HL-60/S4 treated with retinoic acid at 250 ng/mL for 4 days and 3 days (cell line): ENCODE data around the gene CCDC28B.

ENCODE experiments used
- in situ Hi-C: fragments of 300-500 bp; cut with MboI; formaldehyde crosslinking; loops from 2 replicates; pipeline ENCODE4 v1.7.0; 2022; ENCODE audit warnings: low sequenced_read_pairs

The CCDC28B gene

GRCh38 chr1:32220746-32221580, 20.6 kb downstream of the CCDC28B start:
- in situ Hi-C loops = no loop called here

DNA sequence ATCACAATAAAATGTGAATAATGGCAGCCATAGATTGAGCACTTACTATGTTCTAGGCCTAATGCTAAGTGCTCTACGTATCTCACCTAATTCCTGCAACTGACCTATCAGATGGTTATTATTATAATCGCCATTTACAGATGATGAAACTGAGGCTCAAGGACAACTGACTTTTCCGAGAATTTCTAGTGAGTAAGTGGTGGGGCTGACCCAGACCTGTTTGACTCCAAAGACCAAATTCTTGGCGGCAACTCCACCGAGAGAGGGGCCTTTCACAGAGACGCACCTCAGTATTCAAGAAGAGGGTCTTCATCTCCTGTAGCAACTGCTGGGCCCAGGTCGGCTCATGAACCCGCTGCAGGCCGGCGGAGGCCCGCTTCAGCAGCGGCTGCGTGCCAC, 21.2 kb downstream of the CCDC28B start:
- in situ Hi-C loops = no loop called here

DNA sequence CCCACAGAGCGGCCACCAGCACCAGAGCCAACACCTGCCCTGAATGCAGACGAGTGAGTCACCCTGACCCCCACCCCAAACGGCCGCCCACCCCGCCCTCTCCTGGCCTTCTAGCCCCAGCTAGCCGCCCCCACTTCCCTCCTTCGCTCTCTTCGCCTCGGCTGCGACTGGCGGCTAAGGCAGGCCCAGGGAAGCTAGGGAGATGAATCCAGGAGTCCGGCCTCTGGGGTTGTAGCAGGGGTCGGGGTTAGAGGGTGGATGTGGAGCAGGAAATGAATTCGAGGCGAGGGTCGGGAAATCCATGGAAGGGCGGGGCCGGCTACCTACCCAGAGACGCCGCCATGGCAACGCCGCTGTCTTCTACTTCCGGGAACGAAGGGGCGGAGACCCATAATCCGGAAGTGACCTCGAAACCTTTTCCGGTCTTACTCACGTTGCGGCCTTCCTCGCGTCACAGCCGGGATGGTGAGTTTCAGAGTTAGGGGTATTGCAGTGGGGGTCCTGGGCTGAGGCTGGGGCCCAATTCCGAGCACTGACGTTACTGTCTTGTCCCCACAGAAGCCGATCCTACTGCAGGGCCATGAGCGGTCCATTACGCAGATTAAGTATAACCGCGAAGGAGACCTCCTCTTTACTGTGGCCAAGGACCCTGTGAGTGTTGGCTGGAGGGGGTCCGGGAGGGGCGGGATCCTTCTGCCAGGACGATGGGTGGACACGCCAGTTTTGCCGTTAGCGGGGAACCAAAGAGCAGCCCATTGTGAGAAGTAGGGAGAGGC, 21.8 kb downstream of the CCDC28B start, which contains the start of the genes EIF3I and TMEM234:
Gene EIF3I (plus strand): TSS at position 428 of the 776 bp plus-strand sequence. CDS start 35 bp downstream, at position 463.
Gene TMEM234 (minus strand): TSS at position 374 of the 776 bp plus-strand sequence. CDS start 31 bp downstream, at position 343.
- in situ Hi-C loops = no loop called here

DNA sequence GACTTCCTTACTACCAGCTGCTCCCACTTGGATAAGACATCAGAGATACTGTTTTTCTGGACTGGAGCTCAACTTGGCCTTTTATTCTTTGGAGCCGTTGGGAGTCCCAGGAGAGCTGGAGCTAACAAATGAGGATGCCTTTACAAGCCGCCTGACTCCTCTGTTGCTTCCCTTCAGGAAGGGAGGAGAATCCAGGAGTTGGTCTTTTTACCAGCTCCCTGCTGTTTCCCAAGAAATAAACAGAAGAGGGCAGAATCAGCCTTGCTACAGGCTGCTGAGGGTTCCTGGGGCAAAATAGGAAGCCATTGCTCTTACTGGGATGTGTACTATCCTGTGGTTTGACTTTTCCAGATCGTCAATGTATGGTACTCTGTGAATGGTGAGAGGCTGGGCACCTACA, 23.3 kb downstream of the CCDC28B start:
- in situ Hi-C loops = no loop called here

DNA sequence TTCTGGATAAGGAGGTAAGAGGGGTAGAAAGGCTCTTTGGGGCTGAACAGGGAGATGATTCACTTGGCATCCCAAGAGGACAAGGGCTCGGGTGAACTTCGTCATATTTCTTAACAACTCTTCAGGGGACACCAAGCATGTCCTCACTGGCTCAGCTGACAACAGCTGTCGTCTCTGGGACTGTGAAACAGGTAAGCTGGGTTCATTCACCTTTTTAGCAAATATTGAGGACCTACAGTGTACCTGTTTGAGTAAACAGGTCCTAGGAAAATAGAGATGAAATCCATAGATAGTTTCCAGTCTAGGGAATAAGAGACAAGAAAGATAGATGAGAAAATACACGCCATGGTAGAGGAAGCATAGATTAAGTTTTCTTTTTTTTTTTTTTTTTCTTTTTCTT, 23.9 kb downstream of the CCDC28B start:
- in situ Hi-C loops = no loop called here

GRCh38 chr1:32228771-32229170, 28.4 kb downstream of the CCDC28B start:
- in situ Hi-C loops = no loop called here

DNA sequence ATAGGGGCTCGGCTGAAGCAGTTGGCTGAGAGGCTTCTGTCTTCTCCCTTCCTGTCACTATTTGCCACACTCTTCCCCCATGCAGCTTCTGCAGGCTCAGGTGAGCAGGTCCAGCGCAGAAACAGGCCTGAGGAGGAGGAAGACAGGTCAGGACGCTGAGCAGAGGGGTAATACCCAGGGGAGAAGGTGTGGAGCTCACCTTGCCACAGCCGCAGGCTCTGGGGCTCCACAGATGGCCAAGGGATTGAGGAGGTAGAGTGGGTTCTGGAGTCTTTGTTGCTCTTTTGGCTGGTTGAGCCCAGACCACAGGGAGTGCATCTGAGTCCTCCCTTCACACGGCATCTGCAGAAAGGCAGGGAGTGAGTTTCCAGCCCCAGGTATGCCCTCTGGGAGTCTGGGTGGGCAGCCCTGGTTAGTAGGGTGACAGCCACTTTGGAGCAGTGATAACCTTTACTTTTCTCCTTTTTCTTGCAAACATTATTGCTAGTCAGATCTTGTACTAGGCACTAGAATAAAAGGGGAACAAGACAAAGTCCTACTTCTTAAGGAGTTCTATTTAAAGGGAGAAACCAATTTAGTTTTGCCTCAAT, 31.5 kb downstream of the CCDC28B start:
- in situ Hi-C loops = no loop called here

DNA sequence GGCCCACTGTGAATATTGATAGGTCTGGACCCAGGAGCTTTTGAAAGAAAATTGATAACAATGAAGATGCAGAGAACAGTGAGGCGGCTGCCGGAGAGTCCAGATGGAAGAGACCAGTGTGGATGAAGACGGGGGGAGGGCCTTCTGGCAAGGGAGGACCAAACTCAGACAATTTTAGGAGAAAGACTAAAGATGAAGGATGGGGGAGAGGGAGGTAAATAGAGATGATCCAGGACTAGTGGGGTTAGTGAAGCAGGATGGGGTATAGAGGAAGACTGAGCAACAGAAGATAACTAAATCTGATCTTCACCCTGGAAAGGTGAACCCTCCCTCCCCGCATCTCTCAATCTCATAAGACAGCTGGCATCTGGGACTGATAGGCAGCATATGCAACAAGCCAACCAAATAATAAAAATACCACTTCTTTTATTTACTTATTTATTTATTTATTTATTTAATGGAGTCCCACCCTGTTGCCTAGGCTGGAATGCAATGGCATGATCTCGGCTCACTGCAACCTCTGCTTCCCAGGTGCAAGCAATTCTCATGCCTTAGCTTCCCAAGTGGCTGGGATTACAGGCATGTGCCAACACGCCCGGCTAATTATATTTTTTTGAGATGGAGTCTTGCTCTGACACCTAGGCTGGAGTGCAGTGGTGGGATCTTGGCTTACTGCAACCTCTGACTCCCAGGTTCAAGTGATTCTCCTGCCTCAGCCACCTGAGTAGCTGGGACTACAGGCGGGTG, 32.3 kb downstream of the CCDC28B start:
- in situ Hi-C loops = no loop called here

GRCh38 chr1:32234792-32235191, 34.4 kb downstream of the CCDC28B start:
- in situ Hi-C loops = no loop called here

DNA sequence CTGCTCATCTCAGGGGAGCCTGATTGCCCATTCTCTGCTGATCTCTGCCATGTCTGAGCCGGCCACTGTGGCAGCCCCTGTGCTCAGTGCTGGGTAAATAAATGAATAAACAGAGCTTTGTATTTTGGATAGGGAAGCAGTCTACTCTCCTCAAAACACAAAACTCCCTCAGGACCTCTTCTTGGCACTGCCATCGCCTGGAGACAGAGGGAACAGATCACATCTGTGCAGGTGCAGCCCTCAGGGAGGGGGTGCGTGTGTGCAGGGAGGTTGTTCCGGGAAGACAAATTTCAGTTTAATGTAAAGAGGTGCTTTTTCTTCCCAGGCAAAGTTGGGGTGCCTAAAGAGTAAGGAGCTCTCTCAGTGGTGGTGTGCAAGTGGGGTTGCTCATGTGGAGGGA, 38.9 kb downstream of the CCDC28B start:
- in situ Hi-C loops = no loop called here

GRCh38 chr1:32239790-32240139, 39.4 kb downstream of the CCDC28B start:
- in situ Hi-C loops = no loop called here

DNA sequence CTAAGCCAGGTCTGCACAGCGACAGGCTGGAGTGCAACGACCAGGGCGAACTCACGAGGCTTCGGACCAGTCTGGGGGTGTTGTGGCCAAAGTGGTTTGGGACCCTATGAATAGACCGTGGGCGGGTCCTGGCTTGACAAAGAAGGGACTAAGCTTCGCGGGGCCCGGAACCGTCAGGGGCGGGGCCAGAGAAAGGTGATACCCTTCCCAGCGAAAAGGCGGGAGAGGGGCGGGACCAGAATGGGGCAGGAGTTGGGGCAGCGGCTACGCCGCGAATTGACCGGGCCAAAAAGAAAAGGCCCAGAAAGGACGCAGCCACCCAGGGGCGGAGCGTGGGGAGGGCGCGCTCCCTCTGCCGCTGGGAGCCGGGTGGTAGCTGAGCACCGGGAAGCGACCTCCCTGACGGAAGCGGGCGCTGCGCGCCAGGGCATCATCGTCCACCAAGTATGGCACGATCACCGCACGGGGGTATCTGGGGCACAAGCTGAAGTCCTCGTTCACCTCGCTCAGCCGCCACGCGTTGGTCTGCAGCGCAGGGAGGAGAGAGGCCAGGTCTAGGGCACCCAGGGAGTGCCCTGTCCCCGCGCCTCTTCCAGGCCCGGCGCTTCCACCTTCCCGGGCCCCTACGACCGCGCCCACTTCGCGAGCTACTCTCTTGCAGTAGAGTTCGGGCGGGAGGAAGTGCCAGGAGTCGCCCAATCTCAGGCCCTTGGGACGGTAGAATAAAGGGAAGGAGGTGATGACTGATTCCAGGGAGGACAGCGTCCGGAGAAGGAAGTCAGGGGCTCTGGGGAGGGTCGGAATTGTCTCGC, 40.0 kb downstream of the CCDC28B start:
- in situ Hi-C loops = no loop called here

GRCh38 chr1:32241001-32241763, 40.8 kb downstream of the CCDC28B start:
- in situ Hi-C loops = no loop called here

- in situ Hi-C loops = no loop called here
Observed at GRCh38 chr1:32242341-32242851, 42.0 kb downstream of the CCDC28B start.

- in situ Hi-C loops = no loop called here
Observed at GRCh38 chr1:32246888-32247273, 46.5 kb downstream of the CCDC28B start, which contains the start of gene FAM167B. Gene FAM167B (plus strand): TSS chr1:32247222. CDS start chr1:32247422, 200 bp downstream.

DNA sequence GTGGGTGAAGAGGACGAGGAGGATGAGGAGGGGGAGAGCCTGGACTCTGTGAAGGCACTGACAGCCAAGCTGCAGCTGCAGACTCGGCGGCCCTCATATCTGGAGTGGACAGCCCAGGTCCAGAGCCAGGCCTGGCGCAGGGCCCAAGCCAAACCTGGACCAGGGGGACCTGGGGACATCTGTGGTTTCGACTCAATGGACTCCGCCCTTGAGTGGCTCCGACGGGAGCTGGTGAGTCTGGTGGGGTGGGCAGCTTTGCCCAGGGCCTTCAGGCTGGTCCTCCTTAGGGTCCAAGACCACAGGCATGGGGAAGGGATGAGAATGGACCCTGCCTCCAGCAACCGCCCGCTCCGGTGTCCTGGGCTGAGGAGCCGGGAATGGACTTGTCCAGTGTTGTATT, 47.1 kb downstream of the CCDC28B start:
- in situ Hi-C loops = no loop called here

DNA sequence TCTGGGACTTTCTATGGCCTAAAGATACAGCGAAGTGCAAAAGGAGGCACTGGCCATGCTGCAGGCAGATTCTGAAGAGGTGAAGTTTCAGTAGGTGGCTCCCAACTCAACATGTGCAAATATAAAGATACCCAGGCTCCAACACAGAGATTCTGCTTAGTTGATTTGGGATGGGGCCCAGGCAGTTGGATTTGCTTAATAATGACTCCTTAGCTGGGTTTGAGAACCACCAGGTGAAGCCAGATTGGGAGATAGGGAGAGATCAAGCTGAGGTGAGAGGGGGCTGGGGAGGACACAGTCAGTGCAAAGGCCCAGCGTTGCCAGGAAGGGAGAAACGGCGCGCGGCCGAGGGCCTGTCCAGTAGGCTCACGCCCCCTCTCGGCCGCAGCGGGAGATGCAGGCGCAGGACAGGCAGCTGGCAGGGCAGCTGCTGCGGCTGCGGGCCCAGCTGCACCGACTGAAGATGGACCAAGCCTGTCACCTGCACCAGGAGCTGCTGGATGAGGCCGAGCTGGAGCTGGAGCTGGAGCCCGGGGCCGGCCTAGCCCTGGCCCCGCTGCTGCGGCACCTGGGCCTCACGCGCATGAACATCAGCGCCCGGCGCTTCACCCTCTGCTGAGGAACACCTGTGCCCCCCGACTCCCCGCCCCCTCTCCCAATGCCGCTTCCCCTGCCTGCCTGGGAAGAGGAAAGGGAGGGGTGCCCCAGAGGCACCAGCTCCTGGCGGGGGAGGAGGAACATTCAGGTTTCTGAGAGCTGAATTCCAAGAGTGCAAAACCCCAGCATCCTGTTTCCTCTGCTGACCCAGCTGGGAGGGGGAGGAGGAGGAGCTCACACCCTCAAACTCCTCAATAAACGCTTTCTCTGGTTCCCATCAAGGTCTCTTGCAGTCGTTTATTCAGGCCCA, 47.8 kb downstream of the CCDC28B start:
- in situ Hi-C loops = no loop called here
